GM18508 (cell line): ENCODE measurements around the gene EXOSC2.
"Not testable (repeated sequence)": the region's sequence is repeated elsewhere in the genome, so short reads cannot be mapped to it uniquely, and the experiment has no call there.

Source experiments
- ATAC-seq: cut with Tn5 transposase; IDR thresholded peaks from one replicate; pipeline ENCODE4 v1.9.1; 2021; ENCODE audit warnings: moderate number of reproducible peaks; ENCODE audit not compliant: insufficient read depth, unreplicated experiment

EXOSC2 gene

DNA sequence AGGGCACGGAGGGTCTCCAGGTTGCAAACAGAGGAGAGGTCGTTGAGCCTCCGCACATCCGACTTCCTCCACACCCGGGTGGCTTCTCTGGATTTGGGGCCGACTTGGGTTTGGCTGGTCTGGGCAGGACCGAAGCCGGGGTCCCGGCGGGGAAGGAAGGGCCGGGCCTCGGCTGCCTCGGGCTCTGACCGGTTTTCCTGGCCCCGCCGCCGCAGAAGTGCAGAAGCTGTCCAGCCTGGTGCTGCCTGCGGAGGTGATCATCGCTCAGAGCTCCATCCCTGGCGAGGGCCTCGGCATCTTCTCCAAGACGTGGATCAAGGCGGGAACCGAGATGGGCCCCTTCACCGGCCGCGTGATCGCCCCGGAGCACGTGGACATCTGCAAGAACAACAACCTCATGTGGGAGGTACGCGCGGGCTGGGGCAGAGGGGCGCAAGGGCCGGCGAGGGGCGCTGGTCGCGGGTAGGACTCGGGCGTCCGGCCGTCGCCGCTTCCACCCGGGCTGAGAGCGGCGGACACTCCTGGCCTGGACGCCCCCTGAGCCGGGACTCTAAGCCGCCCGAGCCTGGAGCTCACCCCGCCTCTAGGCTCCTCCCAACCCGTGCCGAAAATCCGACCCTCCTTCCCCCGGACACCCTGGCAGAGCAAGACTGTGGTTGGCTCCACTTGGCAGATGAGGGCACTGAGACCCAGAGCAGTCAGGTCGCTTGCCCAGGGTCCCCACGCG lies 27.0 kb upstream of the EXOSC2 start:
- no peak for ATAC-seq

DNA sequence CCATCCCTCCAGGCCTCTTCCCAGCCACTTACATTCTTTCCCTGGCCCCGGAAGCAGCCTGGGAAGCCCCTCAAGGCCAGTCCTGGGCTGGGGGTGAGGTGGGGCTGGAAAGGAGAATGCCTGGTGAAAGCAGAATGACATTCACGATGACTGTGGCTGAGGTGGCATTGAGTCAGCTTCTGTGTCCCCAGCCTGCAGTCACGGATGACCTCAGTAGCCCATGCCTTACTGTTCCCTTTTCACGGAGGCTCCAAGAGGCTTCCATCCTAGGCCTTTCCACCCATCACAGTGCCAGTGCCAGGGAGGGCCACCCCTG lies 26.5 kb upstream of the EXOSC2 start:
- no peak for ATAC-seq

DNA sequence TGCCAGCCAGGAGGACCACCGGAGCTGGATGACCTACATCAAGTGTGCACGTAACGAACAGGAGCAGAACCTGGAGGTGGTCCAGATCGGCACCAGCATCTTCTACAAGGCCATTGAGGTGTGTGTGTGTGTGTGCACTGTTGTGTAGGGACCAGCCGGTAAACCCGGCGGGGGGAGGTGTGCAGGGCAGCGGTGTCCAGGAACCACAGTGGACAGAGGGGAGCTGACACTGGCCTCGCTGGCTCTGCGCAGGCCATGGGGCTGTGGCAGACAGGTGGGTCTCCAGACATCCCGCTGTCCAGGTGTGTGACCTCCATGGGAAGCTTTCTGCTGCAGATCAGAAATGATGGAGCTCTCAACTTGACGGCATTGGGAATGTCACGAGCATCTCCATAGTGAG lies 25.4 kb upstream of the EXOSC2 start:
- ATAC-seq, result no peak

- no peak for ATAC-seq
Observed at GRCh38 chr9:130668659-130669058, 24.9 kb upstream of the EXOSC2 start.

DNA sequence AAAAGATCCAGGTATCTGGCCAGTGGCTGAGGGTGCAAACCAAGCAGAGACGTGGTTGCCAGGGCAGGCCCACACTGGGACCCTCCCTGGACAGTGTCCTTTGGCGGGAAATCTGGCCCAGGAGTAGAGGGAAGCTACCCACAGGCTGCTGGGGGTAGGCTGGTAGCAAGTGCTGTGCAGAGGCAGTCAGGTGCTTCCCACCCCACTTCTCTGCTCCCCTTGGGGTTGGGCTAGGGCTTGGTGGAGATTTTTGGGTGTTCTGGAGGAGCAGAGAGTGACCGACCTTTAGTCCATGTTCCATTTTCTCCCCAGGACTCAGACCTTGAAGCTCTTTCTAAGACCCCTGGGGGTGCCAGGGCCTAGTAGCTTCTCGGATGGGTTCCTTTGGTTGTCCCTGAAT lies 23.6 kb upstream of the EXOSC2 start:
- ATAC-seq, result no peak

DNA sequence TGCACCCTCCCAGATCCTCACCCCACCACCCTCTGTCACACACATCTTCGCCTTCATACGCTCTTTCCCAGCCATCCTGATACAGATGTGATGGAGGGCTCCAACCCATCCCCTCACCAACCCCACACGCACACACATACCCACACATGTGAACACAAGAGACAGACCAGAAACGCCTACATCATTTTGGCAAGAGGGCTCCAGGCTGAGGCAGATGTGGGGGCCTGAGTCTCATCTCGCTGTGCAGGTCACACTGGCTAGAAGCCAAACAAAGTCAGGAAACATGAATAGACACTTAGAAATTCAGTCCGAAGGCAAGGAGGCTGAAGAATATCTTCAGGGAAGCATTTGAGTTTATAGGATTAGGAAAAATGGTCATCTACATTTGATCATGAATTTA lies 22.9 kb upstream of the EXOSC2 start:
- no peak for ATAC-seq

DNA sequence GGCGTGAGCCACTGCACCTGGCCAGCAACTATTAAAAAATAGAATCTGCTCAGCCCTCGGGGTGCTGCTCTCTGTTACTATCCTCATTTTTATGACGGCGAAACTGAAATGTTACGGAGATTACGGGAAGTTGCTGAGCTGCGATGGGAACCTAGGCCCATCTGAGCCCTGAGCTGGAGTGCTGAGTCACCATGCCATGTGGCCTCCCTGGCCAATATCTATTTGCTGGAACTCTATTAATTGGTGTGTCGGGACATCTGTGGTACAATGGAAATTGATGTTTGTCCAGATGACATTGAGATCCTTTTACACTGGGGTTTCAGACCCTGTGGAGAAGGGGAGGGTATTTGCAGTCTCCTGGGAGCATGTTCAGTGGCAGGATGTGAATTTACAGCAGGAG lies 21.1 kb upstream of the EXOSC2 start:
- ATAC-seq, result no peak

DNA sequence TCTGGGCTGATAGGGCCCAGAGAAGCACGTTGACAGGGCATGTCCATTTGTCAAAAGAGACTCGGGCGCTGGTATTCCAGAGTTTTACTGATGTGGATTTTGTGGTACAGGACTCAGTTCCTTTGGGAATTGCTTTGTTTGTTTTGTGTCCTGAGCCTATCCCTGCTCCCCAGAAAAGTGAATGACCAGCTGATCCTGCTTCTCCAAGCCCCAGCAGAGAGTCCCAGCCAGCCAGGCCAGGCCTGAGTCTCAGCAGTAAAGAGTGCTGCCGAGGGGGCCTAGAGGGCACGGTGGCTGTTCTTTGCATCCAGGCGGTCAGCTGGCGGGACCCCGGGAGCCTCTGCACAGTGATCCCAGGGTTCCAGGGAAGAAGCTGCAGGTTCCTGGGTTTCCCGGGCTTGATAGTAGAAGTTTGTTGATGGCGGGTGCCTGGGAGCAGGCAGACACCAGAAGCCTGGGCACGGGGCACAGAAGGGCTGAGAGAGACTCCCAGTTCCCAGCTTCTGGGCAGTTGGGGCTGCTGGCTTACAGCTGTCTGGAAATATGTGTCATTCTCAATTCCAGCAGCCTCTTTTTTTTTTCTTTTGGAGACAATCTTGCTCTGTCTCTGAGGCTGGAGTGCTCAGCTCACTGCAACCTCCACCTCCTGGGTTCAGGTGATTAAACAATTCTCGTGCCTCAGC lies 20.5 kb upstream of the EXOSC2 start:
- ATAC-seq, result no peak

DNA sequence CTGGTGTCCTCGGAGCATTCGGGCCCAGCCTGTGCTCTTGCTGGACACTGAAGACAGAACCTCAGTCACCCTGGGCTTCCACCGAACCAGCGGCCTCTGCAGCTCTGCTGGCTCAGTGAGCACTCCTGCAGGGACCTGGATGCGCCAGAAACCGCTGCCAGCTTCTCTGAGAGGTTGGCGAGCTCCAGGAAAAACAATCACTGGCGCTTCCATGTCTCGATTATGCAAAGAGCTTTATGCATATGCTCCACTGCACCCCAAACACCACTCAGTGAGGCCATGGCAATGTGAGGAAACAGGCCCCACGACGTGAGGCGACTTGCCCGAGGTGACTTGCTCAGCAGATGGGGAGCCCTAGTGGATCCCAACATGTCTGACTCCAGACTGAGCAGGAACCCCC lies 18.2 kb upstream of the EXOSC2 start:
- no peak for ATAC-seq

- no peak for ATAC-seq
Observed at GRCh38 chr9:130677252-130677651, 16.3 kb upstream of the EXOSC2 start.

DNA sequence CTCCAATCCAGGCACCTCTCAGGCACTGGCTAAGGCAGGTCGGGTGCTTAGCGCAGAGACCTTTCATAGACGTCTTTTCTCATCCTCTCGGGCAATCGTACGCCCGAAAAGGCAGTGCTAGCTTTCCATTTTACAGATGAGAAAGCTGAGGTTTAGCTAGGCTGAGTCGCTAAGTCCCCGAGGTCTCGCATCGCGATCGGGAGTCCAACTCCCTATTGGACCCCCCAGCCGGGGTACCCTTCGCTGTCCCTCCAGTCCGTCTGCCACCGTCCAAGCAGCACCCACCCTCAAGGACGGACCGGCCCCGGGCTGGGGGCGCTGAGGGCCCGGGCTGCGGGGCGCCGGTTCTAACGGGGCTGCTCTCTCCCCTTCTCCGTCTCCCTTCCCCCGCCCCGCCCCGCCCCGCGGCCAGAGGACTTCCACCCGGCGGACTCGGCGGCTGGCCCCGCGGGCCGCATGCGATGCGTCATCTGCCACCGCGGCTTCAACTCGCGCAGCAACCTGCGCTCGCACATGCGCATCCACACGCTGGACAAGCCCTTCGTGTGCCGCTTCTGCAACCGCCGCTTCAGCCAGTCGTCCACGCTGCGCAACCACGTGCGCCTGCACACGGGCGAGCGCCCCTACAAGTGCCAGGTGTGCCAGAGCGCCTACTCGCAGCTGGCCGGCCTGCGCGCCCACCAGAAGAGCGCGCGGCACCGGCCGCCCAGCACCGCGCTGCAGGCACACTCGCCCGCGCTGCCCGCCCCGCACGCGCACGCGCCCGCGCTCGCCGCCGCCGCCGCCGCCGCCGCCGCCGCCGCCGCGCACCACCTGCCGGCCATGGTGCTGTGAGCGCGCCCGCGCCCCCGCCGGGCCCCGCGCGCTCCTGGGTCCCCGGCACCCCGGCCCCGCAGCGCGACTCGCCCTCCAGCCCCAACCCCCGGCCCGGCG lies 12.5 kb upstream of the EXOSC2 start:
- ATAC-seq, result no peak

- ATAC-seq, result no peak
Observed at GRCh38 chr9:130681769-130682420, 11.7 kb upstream of the EXOSC2 start.

DNA sequence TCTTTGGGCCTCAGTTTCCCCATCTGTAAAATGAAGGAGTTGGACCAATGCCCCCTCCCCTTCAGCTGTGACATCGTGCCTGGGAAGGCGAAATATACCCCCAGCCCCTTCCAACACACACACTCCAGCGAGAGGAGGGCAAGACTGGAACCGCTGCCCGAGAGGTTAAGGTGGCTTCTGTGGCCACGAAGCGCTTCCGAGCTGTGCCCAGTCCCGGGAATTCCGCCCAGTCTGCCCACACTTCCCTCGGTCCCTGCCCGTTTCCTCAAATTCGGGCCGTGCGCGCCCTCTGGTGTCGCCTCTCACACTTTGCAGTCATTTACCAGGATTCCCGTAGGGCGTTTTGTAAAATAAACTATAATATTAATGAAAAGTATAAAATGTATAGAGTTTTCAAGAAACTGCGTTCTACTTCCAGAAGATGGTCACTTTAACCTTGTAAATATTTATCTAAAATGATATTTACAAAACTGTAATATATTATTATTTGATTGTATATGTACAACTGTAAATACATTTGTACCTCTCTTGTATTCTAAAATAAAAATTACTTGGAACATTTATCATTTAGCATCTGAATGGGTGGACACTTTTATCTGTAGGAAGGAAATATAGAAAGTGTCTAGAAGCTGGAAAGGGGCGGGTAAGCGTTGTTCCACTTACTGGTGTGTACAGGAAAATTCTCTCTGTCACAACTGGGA lies 11.0 kb upstream of the EXOSC2 start:
- no peak for ATAC-seq

DNA sequence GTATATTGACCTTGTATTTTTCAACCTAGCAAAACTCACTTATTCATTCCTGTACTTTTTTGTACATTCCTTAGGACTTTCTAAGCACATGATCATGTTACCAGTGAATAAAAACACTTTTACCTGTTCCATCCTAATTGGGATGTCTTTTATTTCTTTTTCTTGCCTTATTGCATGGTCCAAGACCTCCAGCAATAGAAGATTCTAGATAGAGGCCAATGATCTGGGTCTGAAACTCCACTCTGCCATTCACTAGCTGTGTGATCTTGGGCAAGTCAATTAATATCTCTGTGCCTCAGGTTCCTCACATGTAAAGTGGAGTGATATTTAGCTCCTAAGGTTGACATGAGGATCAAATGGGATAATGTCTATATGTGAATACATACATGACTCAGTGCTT lies 8.5 kb upstream of the EXOSC2 start:
- no peak for ATAC-seq

DNA sequence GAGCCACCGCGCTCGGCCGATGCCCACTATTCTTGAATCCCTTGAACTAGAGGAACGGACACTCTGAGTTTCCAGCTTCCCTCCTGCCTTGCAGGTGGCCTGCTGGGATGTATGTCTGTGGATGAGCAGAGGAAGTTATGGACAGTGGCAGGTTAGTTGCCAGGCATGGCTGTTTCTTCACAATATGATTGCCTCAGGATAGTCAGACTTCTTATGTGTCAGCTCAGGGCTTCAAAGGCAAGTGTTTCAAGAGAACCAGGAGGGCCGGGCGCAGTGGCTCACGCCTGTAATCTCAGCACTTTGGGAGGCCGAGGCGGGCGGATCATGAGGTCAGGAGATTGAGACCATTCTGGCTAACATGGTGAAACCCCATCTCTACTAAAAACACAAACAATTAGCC lies 7.6 kb upstream of the EXOSC2 start:
- ATAC-seq, result not testable (repeated sequence)

DNA sequence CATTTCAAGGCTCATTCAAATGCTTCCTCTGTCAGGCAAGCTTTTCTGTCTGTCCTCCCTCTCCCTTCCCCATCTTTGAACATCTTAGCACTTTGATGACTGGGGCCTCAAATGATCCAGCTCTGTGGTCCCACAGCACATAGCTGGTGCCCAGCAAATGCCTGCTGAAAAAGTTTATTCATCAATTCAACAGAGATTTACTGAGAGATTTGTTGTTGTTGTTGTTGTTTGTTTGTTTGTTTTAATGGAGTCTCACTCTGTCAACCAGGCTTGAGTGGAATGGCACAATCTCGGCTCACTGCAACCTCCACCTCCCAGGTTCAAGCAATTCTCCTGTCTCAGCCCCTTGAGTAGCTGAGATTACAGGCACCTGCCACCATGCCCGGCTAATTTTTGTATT lies 6.0 kb upstream of the EXOSC2 start:
- ATAC-seq, result no peak

DNA sequence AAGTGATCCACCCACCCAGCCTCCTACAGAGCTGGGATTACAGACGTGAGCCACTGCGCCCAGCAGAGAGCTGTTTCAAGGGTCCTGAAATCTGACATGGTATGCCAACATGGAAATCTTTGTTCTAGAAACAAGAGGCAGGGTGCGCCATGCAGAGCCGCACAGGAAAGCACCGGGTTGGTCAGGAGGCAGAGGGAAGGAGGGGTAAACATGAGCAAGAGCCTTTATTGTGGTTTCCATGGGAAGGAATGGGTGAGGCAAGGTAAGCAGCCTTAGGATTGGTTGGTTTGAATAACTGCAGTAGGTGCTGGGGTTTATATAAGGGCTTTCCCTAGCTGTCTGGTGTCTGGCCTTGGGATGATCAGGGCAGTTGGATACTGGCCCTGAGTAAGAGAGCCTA lies 5.5 kb upstream of the EXOSC2 start:
- ATAC-seq, result no peak

DNA sequence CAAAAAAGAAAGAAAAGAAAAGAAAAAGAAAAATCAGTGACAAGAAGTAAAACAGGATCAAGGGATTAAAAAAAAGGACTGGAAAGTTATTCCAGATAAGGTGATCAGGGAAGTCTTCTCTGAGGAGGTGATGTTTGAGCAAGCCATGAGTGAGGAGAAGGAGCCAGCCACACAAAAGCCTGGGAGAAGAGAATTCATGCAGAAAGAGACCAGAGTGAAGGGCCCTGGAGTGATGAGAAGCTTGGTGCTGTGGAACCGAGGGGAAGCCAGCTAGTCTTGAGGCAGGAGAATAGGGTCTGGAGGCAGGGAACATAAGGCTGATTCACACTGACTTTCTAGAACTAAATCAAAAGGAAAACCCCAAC lies 4.0 kb upstream of the EXOSC2 start:
- no peak for ATAC-seq

GRCh38 chr9:130689937-130690700 lies 3.5 kb upstream of the EXOSC2 start:
- no peak for ATAC-seq

GRCh38 chr9:130692321-130692720 lies 1.3 kb upstream of the EXOSC2 start:
- ATAC-seq, result no peak
